ENCODE results near the gene ELMO1. TPM values are rescaled to one million over a fixed set of nuclear protein-coding genes. Genes with fewer than 3 reads are reported as not detected.

The ELMO1 gene
- total and polyA plus RNA-seq, 4 donors: 6.7 to 51.5 (median 14.8) TPM

DNA sequence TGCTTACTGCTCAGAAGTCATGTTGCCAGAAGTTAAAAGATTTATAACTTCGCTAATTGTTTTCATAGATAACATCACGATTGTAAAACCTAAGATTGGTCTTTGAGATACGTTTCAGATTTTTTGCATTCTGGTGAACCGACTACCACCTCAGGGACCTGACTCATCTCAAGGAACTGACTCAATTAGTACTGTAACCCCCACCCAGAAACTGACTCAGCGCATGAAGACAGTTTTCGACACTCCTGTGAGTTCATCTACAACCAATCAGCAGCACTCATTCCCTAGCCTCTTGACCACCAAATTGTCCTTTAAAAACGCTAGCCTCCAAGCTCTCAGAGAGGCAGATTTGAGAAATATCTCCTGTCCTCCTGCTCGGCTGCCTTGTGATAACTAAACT, 72.3 kb downstream of the ELMO1 start:
- Histone ChIP-seq H3K4me3 (ENCODE audit: low read depth in 1 of 3, low read length in 3 of 3) (no peak overlapping the region), H3K27me3 (ENCODE audit: control insufficient read depth in 4 of 4, insufficient read depth in 4 of 4, low read length in 3 of 4) (no peaks in the 10 kb centered on the region), H3K9ac (ENCODE audit: low read depth in 1 of 2, low read length in 2 of 2) (no peak overlapping the region), H3K36me3 (ENCODE audit: control insufficient read depth in 4 of 4, insufficient read depth in 3 of 4, low read depth in 1 of 4, low read length in 3 of 4) (no peaks in the 10 kb centered on the region), H3K4me1 (ENCODE audit: control insufficient read depth in 4 of 4, insufficient read depth in 4 of 4, low read length in 3 of 4) (peaks cover 0 to 4% (median 0%) of the 10 kb centered on the region in 4 donors), H3K9me3 (ENCODE audit: control insufficient read depth in 4 of 4, low read length in 3 of 4) (peaks cover 0 to 6% (median 2%) of the 10 kb centered on the region in 4 donors), H3K27ac (ENCODE audit: low read depth in 1 of 2, low read length in 2 of 2) (no peak overlapping the region)
- no peak for DNase-seq (ENCODE audit: low spot score)
- TF ChIP-seq RXRA (IDR thresholded peaks at IDR 0.05) (no peak), SP1 (IDR thresholded peaks at IDR 0.05) (no peak), JUND (IDR thresholded peaks at IDR 0.05) (no peak)
- TF ChIP-seq, protein P1, sequence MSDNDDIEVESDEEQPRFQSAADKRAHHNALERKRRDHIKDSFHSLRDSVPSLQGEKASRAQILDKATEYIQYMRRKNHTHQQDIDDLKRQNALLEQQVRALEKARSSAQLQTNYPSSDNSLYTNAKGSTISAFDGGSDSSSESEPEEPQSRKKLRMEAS (IDR thresholded peaks at IDR 0.05): no peak
- WGBS: 90% methylated on average over 8 of the region's 8 CpGs

GRCh38 chr7:37372750-37373149, 75.9 kb downstream of the ELMO1 start:
- DNase-seq (ENCODE audit: low spot score): no peak
- H3K9me3 ChIP-seq (ENCODE audit: control insufficient read depth in 4 of 4, low read length in 3 of 4): peaks cover 0 to 6% (median 2%) of the 10 kb centered on the region in 4 donors
- H3K27me3 ChIP-seq (ENCODE audit: control insufficient read depth in 4 of 4, insufficient read depth in 4 of 4, low read length in 3 of 4): no peaks in the 10 kb centered on the region
- H3K27ac ChIP-seq (ENCODE audit: low read depth in 1 of 2, low read length in 2 of 2): no peak overlapping the region
- H3K9ac ChIP-seq (ENCODE audit: low read depth in 1 of 2, low read length in 2 of 2): no peak overlapping the region
- no peaks in the 10 kb centered on the region for H3K36me3 ChIP-seq (ENCODE audit: control insufficient read depth in 4 of 4, insufficient read depth in 3 of 4, low read depth in 1 of 4, low read length in 3 of 4)
- H3K4me3 ChIP-seq (ENCODE audit: low read depth in 1 of 3, low read length in 3 of 3): no peak overlapping the region
- no peak for TF ChIP-seq RXRA (IDR thresholded peaks at IDR 0.05)
- TF ChIP-seq RAD21 (IDR thresholded peaks at IDR 0.05): no peak
- TF ChIP-seq, protein P2, sequence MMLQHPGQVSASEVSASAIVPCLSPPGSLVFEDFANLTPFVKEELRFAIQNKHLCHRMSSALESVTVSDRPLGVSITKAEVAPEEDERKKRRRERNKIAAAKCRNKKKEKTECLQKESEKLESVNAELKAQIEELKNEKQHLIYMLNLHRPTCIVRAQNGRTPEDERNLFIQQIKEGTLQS (IDR thresholded peaks at IDR 0.05): no peak
- whole genome bisulfite sequencing: over 99% methylated on average over 3 of the region's 3 CpGs
- peaks cover 0 to 12% (median 6%) of the 10 kb centered on the region in 4 donors for H3K4me1 ChIP-seq (ENCODE audit: control insufficient read depth in 4 of 4, insufficient read depth in 4 of 4, low read length in 3 of 4)

- H3K9ac ChIP-seq (ENCODE audit: low read depth in 1 of 2, low read length in 2 of 2): no peak overlapping the region
- H3K4me3 ChIP-seq (ENCODE audit: low read depth in 1 of 3, low read length in 3 of 3): no peak overlapping the region
- H3K9me3 ChIP-seq (ENCODE audit: control insufficient read depth in 4 of 4, low read length in 3 of 4): peaks cover 0 to 4% (median 2%) of the 10 kb centered on the region in 4 donors
- H3K36me3 ChIP-seq (ENCODE audit: control insufficient read depth in 4 of 4, insufficient read depth in 3 of 4, low read depth in 1 of 4, low read length in 3 of 4): no peaks in the 10 kb centered on the region
- 81% methylated on average over 5 of the region's 5 CpGs for WGBS
- TF ChIP-seq, protein P3, sequence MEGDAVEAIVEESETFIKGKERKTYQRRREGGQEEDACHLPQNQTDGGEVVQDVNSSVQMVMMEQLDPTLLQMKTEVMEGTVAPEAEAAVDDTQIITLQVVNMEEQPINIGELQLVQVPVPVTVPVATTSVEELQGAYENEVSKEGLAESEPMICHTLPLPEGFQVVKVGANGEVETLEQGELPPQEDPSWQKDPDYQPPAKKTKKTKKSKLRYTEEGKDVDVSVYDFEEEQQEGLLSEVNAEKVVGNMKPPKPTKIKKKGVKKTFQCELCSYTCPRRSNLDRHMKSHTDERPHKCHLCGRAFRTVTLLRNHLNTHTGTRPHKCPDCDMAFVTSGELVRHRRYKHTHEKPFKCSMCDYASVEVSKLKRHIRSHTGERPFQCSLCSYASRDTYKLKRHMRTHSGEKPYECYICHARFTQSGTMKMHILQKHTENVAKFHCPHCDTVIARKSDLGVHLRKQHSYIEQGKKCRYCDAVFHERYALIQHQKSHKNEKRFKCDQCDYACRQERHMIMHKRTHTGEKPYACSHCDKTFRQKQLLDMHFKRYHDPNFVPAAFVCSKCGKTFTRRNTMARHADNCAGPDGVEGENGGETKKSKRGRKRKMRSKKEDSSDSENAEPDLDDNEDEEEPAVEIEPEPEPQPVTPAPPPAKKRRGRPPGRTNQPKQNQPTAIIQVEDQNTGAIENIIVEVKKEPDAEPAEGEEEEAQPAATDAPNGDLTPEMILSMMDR (IDR thresholded peaks at IDR 0.05; ENCODE audit: low read depth, low read length, missing input control): no peak
- TF ChIP-seq EGR1 (IDR thresholded peaks at IDR 0.05; ENCODE audit: low read depth in 2 of 2) (no peak), FOXA2 (IDR thresholded peaks at IDR 0.05) (no peak), RAD21 (IDR thresholded peaks at IDR 0.05) (no peak), FOXA1 (IDR thresholded peaks at IDR 0.05) (no peak), JUND (IDR thresholded peaks at IDR 0.05) (no peak), HNF4A (conservative IDR thresholded peaks at IDR 0.05) (no peak), ZBTB33 (IDR thresholded peaks at IDR 0.05) (no peak), TAF1 (conservative IDR thresholded peaks at IDR 0.05) (no peak)
- peaks cover 0 to 19% (median 10%) of the 10 kb centered on the region in 4 donors for H3K4me1 ChIP-seq (ENCODE audit: control insufficient read depth in 4 of 4, insufficient read depth in 4 of 4, low read length in 3 of 4)
- no peak for DNase-seq (ENCODE audit: low spot score)
- no peaks in the 10 kb centered on the region for H3K27me3 ChIP-seq (ENCODE audit: control insufficient read depth in 4 of 4, insufficient read depth in 4 of 4, low read length in 3 of 4)
- no peak overlapping the region for H3K27ac ChIP-seq (ENCODE audit: low read depth in 1 of 2, low read length in 2 of 2)
Observed at GRCh38 chr7:37371755-37372154, 76.9 kb downstream of the ELMO1 start.

Data from liver (tissue), 9 donors.